Body of pancreas (tissue), 4 donors: ENCODE measurements around the gene UXS1. TPM values are rescaled to one million over a fixed set of nuclear protein-coding genes. Genes with fewer than 3 reads are reported as not detected.
A peak's percentile ranks its signal among the peaks of the same experiment; 100 is the strongest.

ENCODE experiments used
- ATAC-seq: fragments of 150-250 bp; one replicate; pipeline ENCODE4 v1.9.1; 2016
- DNase-seq, 4 donors: peaks; one replicate each; pipeline ENCODE4 v3.0.0-alpha.2; 2019
- H3K27ac ChIP-seq, 4 donors: fragments of 200-600 bp; sonication (generic); 1 replicate in 3 of 4; 2 replicates in 1 of 4; pipeline versions ENCODE4 v1.5.1 to v1.6.1; 2016 to 2019; ENCODE audit warnings: mild to moderate bottlenecking in 1 of 4, mixed read lengths in 1 of 4, moderate library complexity in 1 of 4
- H3K27me3 ChIP-seq, 2 donors: fragments of 200-600 bp; sonication (generic); one replicate each; pipeline ENCODE4 v1.6.0; 2016; ENCODE audit warnings: mild to moderate bottlenecking in 1 of 2
- H3K36me3 ChIP-seq, 2 donors: fragments of 200-600 bp; sonication (generic); replicated peaks in 1 of 2; 2 replicates each; pipeline ENCODE4 v1.5.1; 2016; ENCODE audit warnings: low read depth in 2 of 2; ENCODE audit not compliant: insufficient read depth in 1 of 2
- H3K4me1 ChIP-seq: fragments of 200-600 bp; sonication (generic); one replicate; pipeline ENCODE4 v1.6.0; 2016
- H3K4me3 ChIP-seq, 2 donors: fragments of 200-600 bp; sonication (generic); 1 replicate in 1 of 2; 2 replicates in 1 of 2; pipeline ENCODE4 v1.5.1; 2016 to 2019
- H3K9me3 ChIP-seq, 3 donors: fragments of 200-600 bp; sonication (generic); 1 replicate in 2 of 3; 2 replicates in 1 of 3; pipeline ENCODE4 v1.5.1; 2016
- CTCF ChIP-seq, 7 experiments: fragments of 450-650 bp in 4 of 7; fragments of 200-600 bp in 3 of 7; sonication (generic) in 3 of 7; IDR thresholded peaks; one replicate each; pipeline ENCODE4 v1.5.1; 2016 to 2019; ENCODE audit warnings: antibody characterized with exemption in 7 of 7
- POLR2A ChIP-seq, 3 donors: fragments of 450-650 bp; IDR thresholded peaks; one replicate each; pipeline ENCODE4 v1.6.1; 2016; ENCODE audit warnings: antibody characterized with exemption in 3 of 3, mild to moderate bottlenecking in 2 of 3
- WGBS, 2 donors: methylation state at CpG; one replicate each; pipeline ENCODE4 v1.1.5; 2017; 5-methylcytosine and 5-hydroxymethylcytosine counted together
- intact Hi-C: fragments of 100-400 bp; cut with DNase I; formaldehyde crosslinking; loops from one replicate; pipeline ENCODE4 v1.15.1; 2023
- total RNA-seq, 2 donors: library from RNA; depleted of rRNA; stranded (reverse); fragments of >200 nt; gene quantifications; one replicate each; pipeline ENCODE4 v1.1.0, GENCODE V29; 2016

UXS1 gene
- total RNA-seq, 2 donors from 2014 or later, result 15.8 to 33.6 TPM

DNA sequence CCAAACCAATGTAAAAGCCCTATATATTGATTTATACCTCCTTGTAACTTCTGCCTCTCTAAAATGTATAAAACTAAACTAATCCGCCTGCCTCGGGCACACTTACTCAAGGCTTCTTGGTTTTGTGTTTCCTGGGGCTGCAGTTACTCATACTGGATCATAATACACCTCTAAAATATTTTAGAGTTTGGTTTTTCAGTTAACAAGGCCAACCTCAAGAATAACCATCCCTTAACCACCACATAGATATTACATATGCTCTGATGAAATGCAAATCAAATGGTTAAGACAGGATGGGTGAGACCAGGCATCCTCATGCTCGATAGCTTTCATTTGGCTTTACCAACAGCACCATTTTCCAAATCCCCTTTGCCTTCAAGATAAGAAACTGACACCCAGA, 46.4 kb downstream of the UXS1 start:
- intact Hi-C loops, result no loop called here
- H3K27me3 ChIP-seq, result no peaks in the 10 kb centered on the region

DNA sequence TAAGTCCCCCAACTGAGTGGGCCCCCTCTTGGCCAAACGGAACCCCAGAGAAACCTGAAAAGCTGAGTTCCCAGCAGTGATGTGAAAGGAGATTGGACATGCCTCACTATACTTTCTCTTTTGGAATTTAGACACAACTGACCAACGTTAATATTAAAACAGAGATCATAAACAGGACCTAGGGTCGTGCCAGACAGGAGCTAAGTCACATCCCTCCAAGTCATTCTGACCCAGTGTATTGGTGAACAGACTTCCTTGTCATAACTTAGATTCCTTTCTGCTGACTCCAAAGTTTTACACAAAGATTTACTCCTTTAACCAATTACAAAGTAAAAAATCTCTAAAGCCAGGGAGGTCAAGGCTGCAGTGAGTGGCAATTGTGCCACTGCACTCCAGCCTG, 46.9 kb downstream of the UXS1 start:
- no peak overlapping the region for H3K4me3 ChIP-seq
- H3K9me3 ChIP-seq, result no peaks in the 10 kb centered on the region
- no peak for TF ChIP-seq CTCF (IDR thresholded peaks at IDR 0.05)
- TF ChIP-seq POLR2A (IDR thresholded peaks at IDR 0.05), result no peak
- no peaks in the 10 kb centered on the region for H3K27me3 ChIP-seq
- H3K27ac ChIP-seq, result peak overlapping the region in 3 of 4 donors; percentile 50 to 64 (median 60)
- DNase-seq (no peak), ATAC-seq (peak; percentile 81)
- intact Hi-C loops, result no loop called here
- H3K36me3 ChIP-seq, result no peaks in the 10 kb centered on the region
- no peaks in the 10 kb centered on the region for H3K4me1 ChIP-seq
- 44 to 58% methylated on average over 3 of the region's 3 CpGs for WGBS, 2 donors

More for the DNA sequence above, 46.4 kb downstream of the UXS1 start:
- Histone ChIP-seq H3K4me3 (no peak overlapping the region), H3K9me3 (no peaks in the 10 kb centered on the region), H3K4me1 (no peaks in the 10 kb centered on the region), H3K36me3 (no peaks in the 10 kb centered on the region), H3K27ac (peak overlapping the region in 3 of 4 donors; percentile 50 to 64 (median 60))
- no peak for DNase-seq
- no peak for ATAC-seq
- 87 to 96% methylated on average over 3 of the region's 3 CpGs for WGBS, 2 donors
- no peak for TF ChIP-seq CTCF (IDR thresholded peaks at IDR 0.05)
- no peak for TF ChIP-seq POLR2A (IDR thresholded peaks at IDR 0.05)

DNA sequence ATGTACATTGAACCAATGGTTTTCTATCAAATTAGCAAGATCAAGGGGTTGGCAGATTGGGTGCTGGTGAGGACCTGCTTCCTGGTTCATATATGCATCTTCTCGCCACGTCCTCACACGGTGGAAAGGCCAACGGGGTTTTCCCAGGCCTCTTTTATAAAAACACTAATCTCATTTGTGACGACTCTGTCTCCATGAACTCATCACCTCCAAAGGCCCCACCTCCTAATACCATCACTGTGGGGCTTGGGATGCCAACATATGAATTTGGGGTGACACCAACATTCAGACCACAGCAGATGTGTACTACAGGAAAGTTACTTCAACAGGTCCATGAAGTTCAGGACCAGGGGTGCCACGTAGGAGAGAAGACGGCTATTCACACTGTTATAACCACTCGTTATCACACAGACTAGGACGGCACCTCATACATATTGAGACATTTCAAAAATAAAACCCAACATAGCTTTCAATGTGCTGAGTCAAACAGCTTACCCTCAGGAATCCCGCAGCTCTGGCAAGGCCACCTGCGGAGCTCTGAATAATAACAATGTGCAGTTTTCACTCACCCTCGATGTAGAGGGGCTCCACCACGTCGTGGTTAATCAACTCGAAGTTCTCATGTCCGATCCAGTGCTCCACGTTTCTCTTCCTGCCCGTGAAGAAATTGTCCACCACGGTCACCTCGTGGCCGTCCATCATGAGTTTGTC, 49.3 kb downstream of the UXS1 start:
- 86 to 91% methylated on average over 21 of the region's 21 CpGs for WGBS, 2 donors
- no peaks in the 10 kb centered on the region for H3K4me1 ChIP-seq
- H3K4me3 ChIP-seq, result no peak overlapping the region
- H3K27me3 ChIP-seq, result no peaks in the 10 kb centered on the region
- no peak for TF ChIP-seq CTCF (IDR thresholded peaks at IDR 0.05)
- no peak for TF ChIP-seq POLR2A (IDR thresholded peaks at IDR 0.05)
- intact Hi-C loops, result no loop called here
- no peak overlapping the region for H3K27ac ChIP-seq
- ATAC-seq (no peak), DNase-seq (no peak)
- H3K9me3 ChIP-seq, result no peaks in the 10 kb centered on the region
- H3K36me3 ChIP-seq, result no peaks in the 10 kb centered on the region

GRCh38 chr2:106143495-106144215, 50.4 kb downstream of the UXS1 start:
- no peaks in the 10 kb centered on the region for H3K27me3 ChIP-seq
- no peaks in the 10 kb centered on the region for H3K9me3 ChIP-seq
- DNase-seq, result no peak
- WGBS, 2 donors, result 97 to 98% methylated on average over 7 of the region's 7 CpGs
- no peak overlapping the region for H3K4me3 ChIP-seq
- no peak for TF ChIP-seq POLR2A (IDR thresholded peaks at IDR 0.05)
- TF ChIP-seq CTCF (IDR thresholded peaks at IDR 0.05), result no peak
- intact Hi-C loops, result no loop called here
- no peak for ATAC-seq
- peaks cover 7% of the 10 kb centered on the region for H3K4me1 ChIP-seq
- no peaks in the 10 kb centered on the region for H3K36me3 ChIP-seq
- H3K27ac ChIP-seq, result no peak overlapping the region
